ENCODE results near the gene EGLN1.

- TF ChIP-seq CTCF (IDR thresholded peaks at IDR 0.05) (peak; percentile 38), MAX (IDR thresholded peaks at IDR 0.05; ENCODE audit: low read depth) (peak; percentile 73), RFX5 (IDR thresholded peaks at IDR 0.05; ENCODE audit: low read length) (no peak), SIN3A (IDR thresholded peaks at IDR 0.05; ENCODE audit: borderline replicate concordance, low read depth, low read length) (peak; percentile 51; the same call in 1 of the 2 replicates), POLR2AphosphoS5 (IDR thresholded peaks at IDR 0.05; ENCODE audit: low read depth, low read length) (peak; percentile 76), EP300 (IDR thresholded peaks at IDR 0.05; ENCODE audit: borderline replicate concordance in 1 of 2, low read depth in 1 of 2, low read length in 1 of 2) (no peak)
Observed at GRCh38 chr1:231421971-231422797, at the start of gene EGLN1.

Measured in SK-N-SH (cell line).